ENCODE measurements around the gene CDH8.

DNA sequence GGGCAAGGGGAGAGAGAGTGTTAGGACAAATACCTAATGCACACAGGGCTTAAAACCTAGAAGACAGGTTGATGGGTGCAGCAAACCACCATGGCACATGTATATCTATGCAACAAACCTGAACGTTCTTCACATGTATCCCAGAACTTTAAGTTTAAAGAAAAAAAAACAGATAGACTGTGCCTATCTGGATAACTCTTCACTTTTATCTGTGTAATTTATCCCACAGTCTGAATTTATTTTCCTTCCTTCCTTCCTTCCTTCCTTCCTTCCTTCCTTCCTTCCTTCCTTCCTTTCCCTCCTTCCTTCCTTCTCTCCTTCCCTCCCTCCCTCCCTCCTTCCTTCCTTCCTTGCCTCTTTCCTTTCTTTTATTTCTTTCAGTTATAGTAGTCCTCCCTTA is 370.7 kb downstream of the CDH8 start:
- TF ChIP-seq, protein P1, sequence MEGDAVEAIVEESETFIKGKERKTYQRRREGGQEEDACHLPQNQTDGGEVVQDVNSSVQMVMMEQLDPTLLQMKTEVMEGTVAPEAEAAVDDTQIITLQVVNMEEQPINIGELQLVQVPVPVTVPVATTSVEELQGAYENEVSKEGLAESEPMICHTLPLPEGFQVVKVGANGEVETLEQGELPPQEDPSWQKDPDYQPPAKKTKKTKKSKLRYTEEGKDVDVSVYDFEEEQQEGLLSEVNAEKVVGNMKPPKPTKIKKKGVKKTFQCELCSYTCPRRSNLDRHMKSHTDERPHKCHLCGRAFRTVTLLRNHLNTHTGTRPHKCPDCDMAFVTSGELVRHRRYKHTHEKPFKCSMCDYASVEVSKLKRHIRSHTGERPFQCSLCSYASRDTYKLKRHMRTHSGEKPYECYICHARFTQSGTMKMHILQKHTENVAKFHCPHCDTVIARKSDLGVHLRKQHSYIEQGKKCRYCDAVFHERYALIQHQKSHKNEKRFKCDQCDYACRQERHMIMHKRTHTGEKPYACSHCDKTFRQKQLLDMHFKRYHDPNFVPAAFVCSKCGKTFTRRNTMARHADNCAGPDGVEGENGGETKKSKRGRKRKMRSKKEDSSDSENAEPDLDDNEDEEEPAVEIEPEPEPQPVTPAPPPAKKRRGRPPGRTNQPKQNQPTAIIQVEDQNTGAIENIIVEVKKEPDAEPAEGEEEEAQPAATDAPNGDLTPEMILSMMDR (IDR thresholded peaks at IDR 0.05; ENCODE audit: borderline replicate concordance, extremely low read depth, low read length, poor library complexity, severe bottlenecking): no peak
- TF ChIP-seq EZH2 (IDR thresholded peaks at IDR 0.05; ENCODE audit: borderline replicate concordance, low read depth, low read length, severe bottlenecking): no peak

Measured in DND-41 (cell line).